H1 (cell line): Measurements from ENCODE around the gene ATG2B. TPM values are rescaled to one million over a fixed set of nuclear protein-coding genes. Genes with fewer than 3 reads are reported as not detected.

ENCODE experiments used
- HDAC6 ChIP-seq: IDR thresholded peaks from one replicate; pipeline ENCODE4 v1.7.1; 2012; ENCODE audit warnings: low read depth, mild to moderate bottlenecking, inconsistent platforms, low read length, moderate library complexity
- PHF8 ChIP-seq: fragments of 200-600 bp; sonication (generic); conservative IDR thresholded peaks from 2 replicates; pipeline ENCODE4 v1.7.1; 2012; ENCODE audit warnings: low read depth, mild to moderate bottlenecking, inconsistent platforms, low read length, moderate library complexity
- SIN3A ChIP-seq, 2 experiments: IDR thresholded peaks in 1 of 2; conservative IDR thresholded peaks in 1 of 2; 2 replicates each; pipeline ENCODE4 v1.6.1; 2011 to 2012; ENCODE audit warnings: low read length in 2 of 2, improper control_type of control experiment in 1 of 2, low read depth in 1 of 2, mild to moderate bottlenecking in 1 of 2
- TCF12 ChIP-seq: IDR thresholded peaks from 2 replicates; pipeline ENCODE4 v1.6.1; 2011; ENCODE audit warnings: low read depth, mild to moderate bottlenecking, low read length
- TEAD4 ChIP-seq: IDR thresholded peaks from 2 replicates; pipeline ENCODE4 v1.6.1; 2012; ENCODE audit warnings: low read depth, low read length, inconsistent platforms, mixed read lengths
- polyA plus RNA-seq, 7 experiments: library from polyadenylated mRNA; depleted of rRNA in 3 of 7; stranded (reverse) in 5 of 7; unstranded in 2 of 7; fragments of >200 nt in 5 of 7; fragments of 200-250 nt in 2 of 7; gene quantifications; 1 replicate in 5 of 7; 2 replicates in 1 of 7; 4 replicates in 1 of 7; pipeline versions ENCODE4 v1.2.1 to v1.2.3, GENCODE V29; 2011 to 2013; ENCODE audit warnings: missing spikeins in 2 of 7, mixed read lengths in 2 of 7
- total RNA-seq: library from RNA; stranded (reverse); fragmentation: NEBNext Ultra II Directional; extraction: Animal tissue kit (Norgen Biotek cat#: 25700); gene quantifications from 2 replicates; pipeline ENCODE4 v1.2.1, GENCODE V29; 2021

The ATG2B gene
- total and polyA plus RNA-seq, 2 of the 8 experiments (the other 6 are each of a cell fraction or from before 2014, with no cell fraction given): 4.6 to 14.4 TPM

GRCh38 chr14:96391293-96392118, 28.4 kb upstream of the ATG2B start (continued):
- peak; percentile 82 for TF ChIP-seq PHF8
- TF ChIP-seq TCF12: 0 out of 2 replicates have a peak, but pooled peaks have one; percentile 37
- no peak for TF ChIP-seq SIN3A (conservative IDR thresholded peaks at IDR 0.05 in 1 of 2, IDR thresholded peaks at IDR 0.05 in 1 of 2; ENCODE audit: low read depth in 1 of 2, low read length in 2 of 2)
- no peak for TF ChIP-seq HDAC6
- TF ChIP-seq TEAD4: 0 out of 2 replicates have a peak, but pooled peaks have one; percentile 1
